GM19023 (cell line): ENCODE data around the gene TMEM35B.
"Not testable (repeated sequence)": the region's sequence is repeated elsewhere in the genome, so short reads cannot be mapped to it uniquely, and the experiment has no call there.

Source experiments
- ATAC-seq: cut with Tn5 transposase; IDR thresholded peaks from one replicate; pipeline ENCODE4 v1.9.1; 2021; ENCODE audit warnings: mild to moderate bottlenecking, moderate library complexity; ENCODE audit not compliant: unreplicated experiment

The TMEM35B gene

DNA sequence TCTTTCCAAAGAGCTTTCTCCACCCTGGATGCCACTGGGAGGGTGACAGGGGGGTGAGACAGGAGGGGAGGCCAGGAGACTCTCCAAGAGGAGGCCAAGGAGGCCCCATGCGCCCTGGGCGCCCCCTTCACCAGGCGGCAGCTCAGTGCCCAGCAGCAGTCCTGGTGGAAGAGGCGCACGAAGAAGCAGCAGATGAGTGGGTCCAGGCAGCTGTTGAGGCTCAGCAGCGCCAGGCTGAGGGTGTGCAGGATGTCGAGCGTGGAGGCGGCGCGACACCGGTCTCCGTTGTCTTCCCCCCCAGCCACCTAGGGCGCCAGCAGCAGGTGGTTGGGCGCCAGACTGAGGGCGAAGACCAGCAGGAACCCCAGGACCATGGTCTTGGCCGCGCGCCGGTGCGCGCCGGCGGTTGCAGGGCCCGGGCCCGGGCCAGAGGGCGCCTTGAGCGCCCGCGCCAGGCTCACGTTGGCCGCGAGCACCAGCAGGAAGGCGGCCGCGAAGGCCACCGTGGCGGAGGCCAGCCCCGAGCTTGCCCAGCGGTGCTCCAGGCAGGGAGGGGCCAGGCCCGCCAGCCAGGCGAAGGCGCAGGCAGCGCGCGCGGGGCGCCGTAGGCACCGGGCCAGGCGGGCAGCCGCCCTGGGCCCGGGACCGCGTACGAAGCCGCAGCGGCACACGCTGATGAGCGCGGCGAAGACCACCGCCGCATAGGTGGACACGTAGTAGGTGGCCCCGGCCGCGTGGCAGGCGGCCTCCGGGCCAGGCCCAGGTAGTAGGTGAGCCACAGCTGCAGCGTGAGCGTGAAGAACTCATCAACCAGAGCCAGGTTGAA lies 8.6 kb downstream of the TMEM35B start:
- ATAC-seq = no peak

DNA sequence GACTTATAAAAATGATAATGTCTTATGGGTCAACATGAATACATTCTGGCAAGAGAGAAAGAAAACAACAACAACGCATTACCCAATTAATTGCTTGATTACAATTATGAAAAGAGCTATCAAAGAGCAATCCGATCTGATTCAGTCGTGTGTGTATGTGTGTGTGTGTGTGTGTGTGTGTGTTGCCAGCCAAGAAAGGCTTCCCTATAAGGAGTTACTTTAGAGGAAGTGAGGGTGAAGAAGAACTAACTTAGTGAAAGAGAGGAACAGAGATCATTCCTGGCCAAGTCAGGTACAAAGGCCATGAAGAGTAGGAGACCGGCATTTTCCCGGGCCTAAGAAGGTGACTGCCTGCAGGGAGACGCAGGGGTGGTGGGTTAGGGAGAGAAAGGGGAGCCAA lies 9.4 kb downstream of the TMEM35B start:
- no peak for ATAC-seq

DNA sequence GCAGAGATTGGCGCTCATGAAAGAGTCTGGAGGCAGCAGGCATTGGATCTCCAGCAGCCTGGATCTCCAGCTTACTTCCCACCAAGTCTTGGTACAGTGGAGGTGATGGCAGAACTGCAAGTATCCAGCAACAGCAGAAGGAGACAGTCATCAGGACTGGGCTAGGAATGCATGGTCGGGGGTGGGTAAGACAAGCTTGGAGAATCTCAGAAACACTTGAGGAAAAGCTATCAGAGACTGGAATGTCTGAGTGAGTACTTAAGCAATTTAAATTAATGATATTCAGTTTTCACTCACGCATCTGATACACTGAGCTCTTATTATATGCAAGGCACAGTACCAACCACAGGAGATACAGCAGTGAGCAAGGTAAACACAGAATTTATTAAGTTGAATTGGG lies 9.8 kb downstream of the TMEM35B start:
- ATAC-seq = no peak

DNA sequence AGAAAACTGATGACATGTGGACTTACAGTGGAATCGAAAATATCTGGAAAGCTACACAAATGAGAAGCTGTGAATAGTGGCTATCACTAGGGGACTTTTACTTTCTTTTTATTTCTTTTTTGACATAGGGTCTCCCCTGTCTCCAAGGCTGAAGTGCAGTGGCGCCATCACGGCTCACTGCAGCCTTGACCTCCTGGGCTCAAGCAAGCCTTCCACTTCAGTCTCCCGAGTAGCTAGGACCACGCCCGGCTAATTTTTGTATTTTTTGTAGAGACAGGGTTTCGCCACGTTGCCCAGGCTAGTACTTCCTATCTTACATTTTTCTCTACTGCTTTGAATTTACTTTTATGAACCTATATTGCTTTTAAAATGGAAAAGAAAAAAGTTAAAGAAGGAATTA lies 10.5 kb downstream of the TMEM35B start:
- ATAC-seq = no peak

DNA sequence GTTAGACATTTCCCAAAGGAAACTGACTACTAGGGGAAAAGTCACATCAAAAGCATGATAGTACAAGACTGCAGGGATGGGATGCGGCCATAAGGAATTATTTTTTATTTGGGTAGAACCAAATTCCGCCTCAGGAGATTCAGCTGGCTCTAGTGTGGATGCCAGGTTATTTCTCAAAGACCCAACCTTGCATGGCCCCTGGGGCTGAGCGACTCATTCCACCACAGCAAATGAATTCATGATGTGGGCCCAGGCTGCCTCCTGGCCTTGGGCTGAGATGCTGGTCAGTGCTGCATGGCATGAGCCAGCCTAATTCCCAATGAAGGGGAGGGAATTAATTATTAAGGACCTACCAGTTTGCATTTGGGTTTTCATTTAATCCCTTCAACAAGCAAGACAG lies 11.8 kb downstream of the TMEM35B start:
- ATAC-seq = no peak

DNA sequence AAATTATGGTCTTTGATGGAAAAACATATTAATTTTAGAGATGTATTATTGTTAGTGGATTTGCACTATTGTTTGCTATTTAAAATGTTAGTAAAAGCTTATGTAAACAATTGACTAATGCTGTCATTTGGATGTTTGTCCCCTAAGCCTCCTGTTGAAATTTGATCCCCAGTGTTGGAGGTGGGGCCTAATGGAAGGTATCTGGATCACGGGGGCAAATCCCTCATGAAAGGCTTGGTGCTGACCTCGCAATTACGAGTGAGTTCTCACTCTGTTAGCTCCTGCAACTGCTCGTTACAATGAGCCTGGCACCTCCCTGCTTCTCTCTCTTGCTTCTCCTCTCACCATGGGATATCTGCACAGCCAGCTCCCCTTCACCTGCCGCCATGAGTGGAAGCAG lies 14.3 kb downstream of the TMEM35B start:
- ATAC-seq = no peak

DNA sequence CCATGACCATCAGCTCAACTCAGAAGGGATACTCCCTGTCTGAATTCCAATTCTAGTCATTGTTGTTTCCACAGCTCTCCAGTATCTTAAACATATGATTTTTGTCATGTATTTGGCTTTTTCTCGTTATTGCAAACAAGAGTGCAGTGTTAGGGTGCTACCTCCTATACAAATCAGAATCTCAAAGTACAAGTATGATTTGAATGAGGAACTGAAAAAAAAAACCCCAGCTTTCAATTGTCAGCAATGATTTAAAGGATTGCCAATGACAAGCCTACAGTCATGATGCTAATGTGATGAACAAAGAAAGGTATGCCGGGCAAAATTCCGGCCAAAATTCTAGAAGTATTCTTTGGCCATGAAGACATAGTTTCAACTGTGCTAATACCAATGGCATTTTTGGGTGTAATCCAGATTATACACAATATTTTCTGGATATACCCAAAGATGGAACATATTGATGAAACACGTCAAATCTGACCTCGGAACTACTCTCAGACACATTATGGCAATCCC lies 14.9 kb downstream of the TMEM35B start:
- ATAC-seq = no peak

DNA sequence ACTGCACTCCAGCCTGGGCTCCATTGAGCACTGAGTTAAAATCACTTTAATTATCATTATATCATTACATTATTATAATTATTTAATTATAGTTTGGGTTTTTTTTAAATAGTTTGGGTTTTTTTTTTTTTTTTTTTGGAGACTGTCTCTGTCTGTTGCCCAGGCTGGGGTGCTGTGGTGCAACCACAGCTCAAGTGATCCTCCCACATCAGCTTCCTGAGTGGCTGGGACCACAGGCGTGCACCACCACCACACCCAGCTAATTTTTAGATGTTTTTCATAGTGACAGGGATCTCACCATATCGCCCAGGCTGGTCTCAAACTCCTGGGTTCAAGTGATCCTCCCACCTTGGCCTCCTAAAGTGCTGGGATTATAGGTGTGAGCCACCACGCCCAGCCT lies 16.9 kb downstream of the TMEM35B start:
- ATAC-seq = not testable (repeated sequence)

DNA sequence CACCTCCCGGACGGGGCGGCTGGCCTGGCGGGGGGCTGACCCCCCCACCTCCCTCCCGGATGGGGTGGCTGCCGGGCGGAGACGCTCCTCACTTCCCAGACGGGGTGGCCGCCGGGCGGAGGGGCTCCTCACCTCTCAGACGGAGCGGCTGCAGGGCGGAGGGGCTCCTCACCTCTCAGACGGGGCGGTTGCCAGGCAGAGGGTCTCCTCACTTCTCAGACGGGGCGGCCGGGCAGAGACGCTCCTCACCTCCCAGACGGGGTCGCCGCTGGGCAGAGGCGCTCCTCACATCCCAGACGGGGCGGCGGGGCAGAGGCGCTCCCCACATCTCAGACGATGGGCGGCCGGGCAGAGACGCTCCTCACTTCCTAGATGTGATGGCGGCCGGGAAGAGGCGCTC lies 17.5 kb downstream of the TMEM35B start:
- ATAC-seq = not testable (repeated sequence)

DNA sequence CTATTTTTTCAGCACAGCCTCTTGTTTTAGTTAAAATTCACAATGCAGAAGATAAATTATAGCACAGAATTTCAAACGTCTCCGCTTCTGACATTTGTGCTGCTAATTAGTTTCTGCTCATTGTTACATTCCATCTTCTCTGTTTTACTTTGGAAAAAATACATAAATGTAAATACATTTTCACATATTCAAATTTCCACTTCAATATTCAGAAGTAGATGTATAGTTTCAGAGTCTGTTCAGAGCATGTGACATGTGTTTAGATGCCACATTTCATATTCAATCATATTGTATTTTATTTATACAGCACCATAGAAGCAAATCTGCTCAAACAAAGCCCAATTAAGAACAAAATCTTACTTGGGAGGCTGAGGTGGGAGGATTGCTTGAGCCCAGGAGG lies 19.6 kb downstream of the TMEM35B start:
- ATAC-seq = no peak

DNA sequence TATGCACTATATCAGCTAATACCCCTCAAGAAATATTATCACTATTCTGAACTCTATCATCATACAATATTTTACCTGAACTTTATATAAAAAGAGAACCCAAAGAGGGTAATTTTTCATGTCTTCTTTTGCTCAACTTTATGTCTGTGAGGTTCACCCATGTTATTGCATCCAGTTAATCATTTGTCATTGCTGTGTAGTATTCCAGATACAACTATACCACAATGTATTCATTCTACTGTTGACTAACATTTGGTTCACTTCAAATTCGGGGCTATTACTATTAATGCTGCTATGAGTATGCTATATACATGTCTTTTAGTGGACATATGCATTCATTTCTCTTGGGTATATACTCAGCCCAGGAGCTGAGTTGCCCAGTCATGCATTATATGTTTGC lies 34.7 kb downstream of the TMEM35B start:
- no peak for ATAC-seq

DNA sequence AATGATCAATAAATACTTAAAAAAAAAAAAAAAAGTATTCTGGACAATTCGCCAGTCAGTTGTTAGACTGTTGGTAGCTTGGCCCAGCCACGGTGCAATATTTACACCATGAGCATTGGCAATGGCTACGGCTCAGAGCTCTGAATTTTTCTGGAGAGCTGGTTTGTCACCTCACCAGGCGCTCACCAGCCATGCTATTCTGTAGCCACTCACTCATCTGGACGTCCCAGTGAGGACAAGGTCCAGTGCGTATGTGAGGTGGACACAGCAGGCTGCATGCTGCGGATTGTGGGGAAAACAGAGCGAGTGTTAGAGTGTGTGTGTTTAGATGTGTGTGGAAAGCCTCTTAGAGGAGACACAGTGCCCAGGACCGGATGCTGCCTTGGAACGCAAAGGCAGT lies 36.4 kb downstream of the TMEM35B start:
- not testable (repeated sequence) for ATAC-seq

DNA sequence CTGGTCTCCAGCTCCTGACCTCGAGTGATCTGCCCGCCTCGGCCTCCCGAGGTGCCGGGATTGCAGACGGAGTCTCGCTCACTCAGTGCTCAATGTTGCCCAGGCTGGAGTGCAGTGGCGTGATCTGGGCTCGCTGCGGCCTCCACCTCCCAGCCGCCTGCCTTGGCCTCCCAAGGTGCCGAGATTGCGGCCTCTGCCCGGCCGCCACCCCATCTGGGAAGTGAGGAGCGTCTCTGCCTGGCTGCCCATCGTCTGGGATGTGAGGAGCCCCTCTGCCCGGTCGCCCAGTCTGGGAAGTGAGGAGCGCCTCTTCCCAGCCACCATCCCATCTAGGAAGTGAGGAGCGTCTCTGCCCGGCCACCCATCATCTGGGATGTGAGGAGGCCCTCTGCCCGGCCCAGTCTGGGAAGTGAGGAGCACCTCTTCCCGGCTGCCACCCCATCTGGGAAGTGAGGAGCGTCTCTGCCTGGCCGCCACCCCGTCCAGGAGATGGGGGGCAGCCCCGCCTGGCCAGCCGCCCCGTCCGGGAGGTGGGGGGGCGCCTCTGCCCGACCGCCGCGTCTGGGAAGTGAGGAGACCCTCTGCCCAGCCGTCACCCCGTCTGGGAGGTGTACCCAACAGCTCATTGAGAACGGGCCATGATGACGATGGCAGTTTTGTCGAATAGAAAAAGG lies 37.4 kb downstream of the TMEM35B start:
- not testable (repeated sequence) for ATAC-seq

DNA sequence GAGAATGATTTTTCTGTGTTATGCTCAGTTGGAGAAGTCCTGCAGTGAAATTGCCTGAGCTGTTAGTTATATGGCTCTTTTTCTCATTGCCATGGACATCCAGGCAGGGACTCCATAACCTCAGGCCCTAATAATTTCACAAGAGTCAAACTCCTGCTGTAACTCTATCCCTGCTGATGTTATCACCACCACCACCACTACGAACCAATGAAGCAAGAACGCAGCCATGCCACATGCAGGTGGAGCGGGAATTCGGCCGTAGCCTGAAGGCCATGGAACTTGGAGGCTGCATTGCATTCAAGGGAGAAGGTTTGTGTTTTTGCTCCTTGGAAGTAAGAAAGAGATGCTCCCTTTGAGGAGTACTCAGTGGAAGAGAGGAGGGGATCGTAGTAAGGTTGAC lies 38.9 kb downstream of the TMEM35B start:
- no peak for ATAC-seq

DNA sequence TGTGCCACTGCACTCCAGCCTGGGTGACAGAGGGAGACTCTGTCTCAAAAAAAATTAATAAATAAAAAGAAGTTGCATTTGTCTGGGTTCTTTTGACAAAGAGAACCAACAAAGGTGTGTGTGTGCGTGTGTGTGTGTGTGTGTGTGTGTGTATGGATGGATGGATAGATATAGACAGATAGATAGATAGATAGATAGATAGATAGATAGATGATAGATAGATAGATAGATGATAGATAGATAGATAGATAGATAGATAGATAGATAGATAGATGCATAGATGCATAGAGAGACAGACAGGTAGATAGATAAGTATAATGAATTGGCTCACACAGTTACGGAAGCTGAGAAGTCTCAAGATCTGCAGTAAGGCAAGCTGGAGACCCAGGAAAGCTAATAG lies 43.3 kb downstream of the TMEM35B start:
- not testable (repeated sequence) for ATAC-seq
